T-cell (primary cell): ENCODE measurements around the gene PBX2. TPM values are rescaled to one million over a fixed set of nuclear protein-coding genes. Genes with fewer than 3 reads are reported as not detected.
A peak's percentile ranks its signal among the peaks of the same experiment; 100 is the strongest.
"Not testable (repeated sequence)": the region's sequence is repeated elsewhere in the genome, so short reads cannot be mapped to it uniquely, and the experiment has no call there.

ENCODE experiments used
- ATAC-seq, 4 experiments: fragments of 200-7000 bp in 3 of 4; fragments of 150-1000 bp in 1 of 4; cut with Tn5 transposase; replicated peaks in 1 of 4; 1 replicate in 3 of 4; 2 replicates in 1 of 4; pipeline ENCODE4 v1.10.0; 2021; ENCODE audit warnings: moderate library complexity in 3 of 4, mild to moderate bottlenecking in 2 of 4, moderate number of reproducible peaks in 1 of 4
- CTCF ChIA-PET, 2 donors: fragments of 300-600 bp; sonication (Branson Sonifier 250); formaldehyde crosslinking; loops; one replicate each; lab custom pipeline; 2022; ENCODE audit warnings: antibody characterized with exemption in 2 of 2; lab: Charles Lee
- POLR2A ChIA-PET, 2 donors: fragments of 300-600 bp; sonication (Branson Sonifier 250); formaldehyde crosslinking; loops; one replicate each; lab custom pipeline; 2022; ENCODE audit warnings: antibody characterized with exemption in 2 of 2; lab: Charles Lee
- DNase-seq, 35 experiments: peaks; one replicate each; pipeline versions ENCODE4 v3.0.0 to v3.0.0-alpha.2; 2013 to 2023
- H3K27ac ChIP-seq: one replicate; pipeline ENCODE4 v1.5.1; 2013; ENCODE audit warnings: low read length
- H3K27me3 ChIP-seq, 2 experiments: replicated peaks in 1 of 2; 1 replicate in 1 of 2; 2 replicates in 1 of 2; pipeline versions ENCODE4 v1.6.1 to v1.7.0; 2013; ENCODE audit warnings: low read length in 1 of 2, mixed read lengths in 1 of 2; ENCODE audit not compliant: control insufficient read depth in 2 of 2, insufficient read depth in 2 of 2; ENCODE audit errors: extremely low read depth in 1 of 2
- H3K36me3 ChIP-seq, 2 donors: 1 replicate in 1 of 2; 2 replicates in 1 of 2; pipeline versions ENCODE4 v1.6.1 to v1.7.0; 2013; ENCODE audit warnings: low read length in 1 of 2; ENCODE audit not compliant: control insufficient read depth in 2 of 2, insufficient read depth in 1 of 2; ENCODE audit errors: extremely low read depth in 1 of 2
- H3K4me1 ChIP-seq, 2 experiments: 1 replicate in 1 of 2; 2 replicates in 1 of 2; pipeline versions ENCODE4 v1.6.1 to v1.7.0; 2013; ENCODE audit warnings: low read length in 2 of 2, mixed read lengths in 1 of 2; ENCODE audit not compliant: insufficient read depth in 2 of 2, control insufficient read depth in 1 of 2; ENCODE audit errors: extremely low read depth in 1 of 2
- H3K4me3 ChIP-seq, 2 donors: 1 replicate in 1 of 2; 2 replicates in 1 of 2; pipeline versions ENCODE4 v1.5.1 to v1.7.0; 2013; ENCODE audit warnings: mild to moderate bottlenecking in 2 of 2, low read length in 1 of 2, moderate library complexity in 1 of 2; ENCODE audit not compliant: control insufficient read depth in 1 of 2; ENCODE audit errors: extremely low read depth in 1 of 2
- H3K9me3 ChIP-seq: 2 replicates; pipeline ENCODE4 v1.7.0; 2013
- H3K27ac Mint-ChIP-seq, 2 donors: one replicate each; pipeline ENCODE4 v1.8.0; 2020 to 2021; ENCODE audit warnings: mild to moderate bottlenecking in 2 of 2, mixed read lengths in 2 of 2
- H3K27me3 Mint-ChIP-seq, 2 donors: one replicate each; pipeline ENCODE4 v1.8.0; 2021 to 2022; ENCODE audit warnings: mixed read lengths in 2 of 2
- H3K36me3 Mint-ChIP-seq: one replicate; pipeline ENCODE4 v1.8.0; 2021; ENCODE audit warnings: mixed read lengths
- H3K4me1 Mint-ChIP-seq, 3 donors: one replicate each; pipeline ENCODE4 v1.8.0; 2020 to 2022; ENCODE audit warnings: mixed read lengths in 3 of 3, mild to moderate bottlenecking in 1 of 3
- H3K4me3 Mint-ChIP-seq, 3 donors: one replicate each; pipeline ENCODE4 v1.8.0; 2020 to 2022; ENCODE audit warnings: mild to moderate bottlenecking in 3 of 3, mixed read lengths in 3 of 3, moderate library complexity in 3 of 3
- H3K9me3 Mint-ChIP-seq, 3 donors: one replicate each; pipeline ENCODE4 v1.8.0; 2020 to 2022; ENCODE audit warnings: mixed read lengths in 3 of 3
- WGBS: methylation state at CpG from one replicate; pipeline ENCODE4 v1.1.5; 2013; ENCODE audit warnings: missing lambda C conversion rate; ENCODE audit not compliant: insufficient coverage; 5-methylcytosine and 5-hydroxymethylcytosine counted together
- total RNA-seq, 35 experiments: library from RNA in 6 of 35; stranded (reverse) in 6 of 35; fragments of 120-200 nt in 1 of 35; gene quantifications; one replicate each; pipeline versions ENCODE4 v1.2.1 to v1.2.4 and lab custom pipeline; 2013 to 2026

PBX2 gene
- total RNA-seq, 5 donors from 2014 or later (not counting 1 experiment from before 2014, with no cell fraction given), result 124 to 171 (median 148) TPM

DNA sequence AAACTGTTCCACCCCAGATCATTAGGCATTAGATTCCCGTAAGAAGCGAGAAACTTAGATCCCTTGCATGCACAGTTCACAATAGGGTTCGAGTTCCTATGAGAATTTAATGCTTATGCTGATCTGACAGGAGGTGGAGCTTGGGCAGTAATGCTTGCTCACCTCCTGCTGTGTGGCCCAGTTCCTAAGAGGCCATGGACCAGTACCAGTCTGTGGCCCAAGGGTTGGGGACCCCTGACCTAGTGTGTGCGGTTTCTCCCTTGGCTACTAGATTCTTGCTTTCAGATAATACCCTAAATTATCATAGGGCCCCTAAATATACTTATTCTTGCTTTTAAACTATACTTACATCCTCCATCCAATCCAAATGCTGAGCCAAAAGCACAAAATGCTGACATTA, 4.4 kb upstream of the PBX2 start:
- CTCF ChIA-PET, result no interaction called here
- H3K27ac Mint-ChIP-seq, result peak overlapping the region; percentile 99
- H3K4me1 ChIP-seq, result peaks cover 24 to 54% of the 10 kb centered on the region in 2 experiments
- no peak for DNase-seq
- no peaks in the 10 kb centered on the region for H3K9me3 Mint-ChIP-seq
- POLR2A ChIA-PET, result interaction anchor here in 1 of 2 donors (1.5 kb wide), 1 partner anchor 223 kb away, joined by 5 read pairs; the partner anchor contains the start of gene DXO
- peak overlapping the region; percentile 96 to 97 (median 97) for H3K4me3 Mint-ChIP-seq
- no peaks in the 10 kb centered on the region for H3K9me3 ChIP-seq
- peaks cover 0 to 8% of the 10 kb centered on the region in 2 donors for H3K36me3 ChIP-seq
- peak overlapping the region in 1 of 2 donors; percentile 91 for H3K4me3 ChIP-seq
- 100% methylated on average over 4 of the region's 4 CpGs for WGBS
- H3K27me3 Mint-ChIP-seq, result no peaks in the 10 kb centered on the region
- H3K27ac ChIP-seq, result peak overlapping the region; percentile 93
- H3K27me3 ChIP-seq, result peaks cover 0 to 3% of the 10 kb centered on the region in 2 experiments
- H3K4me1 Mint-ChIP-seq, result peaks cover 27 to 39% (median 38%) of the 10 kb centered on the region in 3 donors
- H3K36me3 Mint-ChIP-seq, result peaks cover 14% of the 10 kb centered on the region
- ATAC-seq, result no peak

DNA sequence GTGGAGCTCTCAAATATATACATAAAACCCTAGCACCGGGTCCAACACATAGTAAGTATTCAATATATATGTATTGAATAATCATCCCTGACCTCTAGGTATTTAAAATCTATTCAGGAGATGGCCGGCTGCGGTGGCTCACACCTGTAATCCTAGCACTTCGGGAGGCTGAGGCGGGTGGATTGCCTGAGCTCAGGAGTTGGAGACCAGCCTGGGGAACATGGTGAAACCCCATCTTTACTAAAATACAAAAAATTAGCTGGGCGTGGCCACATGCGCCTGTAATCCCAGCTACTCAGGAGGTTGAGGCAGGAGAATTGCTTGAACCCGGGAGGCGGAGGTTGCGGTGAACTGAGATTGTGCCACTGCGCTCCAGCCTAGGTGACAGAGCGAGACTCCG, 3.1 kb upstream of the PBX2 start:
- DNase-seq, H3K27me3 ChIP-seq, ATAC-seq, H3K9me3 Mint-ChIP-seq, H3K9me3 ChIP-seq, H3K27me3 Mint-ChIP-seq: not testable (repeated sequence)
- peak overlapping the region; percentile 96 to 97 (median 97) for H3K4me3 Mint-ChIP-seq
- H3K27ac Mint-ChIP-seq, result peak overlapping the region; percentile 99
- peak overlapping the region; percentile 93 for H3K27ac ChIP-seq
- peaks cover 23% of the 10 kb centered on the region for H3K36me3 Mint-ChIP-seq
- H3K36me3 ChIP-seq, result peaks cover 0 to 14% of the 10 kb centered on the region in 2 donors
- ChIA-PET CTCF (interaction anchor here in 1 of 2 donors (0.8 to 1.3 kb wide), 2 partner anchors 16 to 779 kb away, joined by 3 to 4 read pairs; no protein-coding TSS in a partner anchor), POLR2A (interaction anchor here (0.6 to 1.4 kb wide), 3 partner anchors 10 to 16 kb away, joined by 3 to 5 read pairs (median 3); no protein-coding TSS in a partner anchor)
- 40% methylated on average over 1 of the region's 13 CpGs for WGBS
- H3K4me3 ChIP-seq, result peak overlapping the region; percentile 95 to 97
- peaks cover 32 to 67% of the 10 kb centered on the region in 2 experiments for H3K4me1 ChIP-seq
- H3K4me1 Mint-ChIP-seq, result peaks cover 39 to 51% (median 50%) of the 10 kb centered on the region in 3 donors

DNA sequence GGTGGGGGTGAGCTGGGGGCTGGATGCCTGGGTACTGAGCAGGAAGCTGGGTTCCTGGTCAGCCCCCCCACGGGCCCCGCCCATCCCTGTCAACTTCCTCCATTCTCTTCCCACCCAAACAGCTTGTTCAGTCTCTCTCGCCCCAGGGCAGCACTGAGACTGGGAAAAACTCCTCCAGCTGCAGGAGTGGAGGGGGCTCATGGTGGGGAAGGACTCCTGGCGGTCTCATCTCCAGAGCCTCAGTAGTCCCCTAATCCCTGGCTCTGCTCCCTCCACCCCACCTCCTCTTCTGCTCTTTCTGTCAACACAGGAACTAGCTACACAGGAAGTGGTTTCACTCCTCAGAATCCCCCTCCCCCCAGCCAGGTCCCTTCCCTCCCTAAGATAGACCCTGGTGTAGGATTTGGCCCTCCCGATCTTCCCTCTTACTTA, 2.6 kb upstream of the PBX2 start, which contains the start of gene GPSM3:
Gene GPSM3 (minus strand): TSS at position 36 of the 432 bp plus-strand sequence. CDS start 130 bp downstream, outside the sequence.
- Histone ChIP-seq H3K9me3 (no peaks in the 10 kb centered on the region), H3K36me3 (peaks cover 0 to 18% of the 10 kb centered on the region in 2 donors), H3K27me3 (no peaks in the 10 kb centered on the region), H3K4me3 (peak within 1 kb of the TSS; percentile 95 to 97), H3K4me1 (peaks cover 34 to 72% of the 10 kb centered on the region in 2 experiments), H3K27ac (peak within 1 kb of the TSS; percentile 93)
- Mint-ChIP-seq H3K4me1 (peaks cover 44 to 56% (median 54%) of the 10 kb centered on the region in 3 donors), H3K4me3 (peak within 1 kb of the TSS; percentile 96 to 97 (median 97)), H3K27me3 (no peaks in the 10 kb centered on the region), H3K27ac (peak within 1 kb of the TSS; percentile 99), H3K9me3 (no peaks in the 10 kb centered on the region), H3K36me3 (peaks cover 25% of the 10 kb centered on the region)
- WGBS, result no CpG with 5 or more reads among the region's 5 CpGs
- peak in 2 of 4 experiments; percentile 18 to 19 for ATAC-seq
- ChIA-PET POLR2A (interaction anchor here (0.6 to 1.4 kb wide), 3 partner anchors 10 to 15 kb away, joined by 3 to 5 read pairs (median 3); no protein-coding TSS in a partner anchor), CTCF (interaction anchor here in 1 of 2 donors (0.8 to 1.3 kb wide), 2 partner anchors 15 to 779 kb away, joined by 3 to 4 read pairs; no protein-coding TSS in a partner anchor)
- peak; percentile 30 to 77 (median 54) for DNase-seq

DNA sequence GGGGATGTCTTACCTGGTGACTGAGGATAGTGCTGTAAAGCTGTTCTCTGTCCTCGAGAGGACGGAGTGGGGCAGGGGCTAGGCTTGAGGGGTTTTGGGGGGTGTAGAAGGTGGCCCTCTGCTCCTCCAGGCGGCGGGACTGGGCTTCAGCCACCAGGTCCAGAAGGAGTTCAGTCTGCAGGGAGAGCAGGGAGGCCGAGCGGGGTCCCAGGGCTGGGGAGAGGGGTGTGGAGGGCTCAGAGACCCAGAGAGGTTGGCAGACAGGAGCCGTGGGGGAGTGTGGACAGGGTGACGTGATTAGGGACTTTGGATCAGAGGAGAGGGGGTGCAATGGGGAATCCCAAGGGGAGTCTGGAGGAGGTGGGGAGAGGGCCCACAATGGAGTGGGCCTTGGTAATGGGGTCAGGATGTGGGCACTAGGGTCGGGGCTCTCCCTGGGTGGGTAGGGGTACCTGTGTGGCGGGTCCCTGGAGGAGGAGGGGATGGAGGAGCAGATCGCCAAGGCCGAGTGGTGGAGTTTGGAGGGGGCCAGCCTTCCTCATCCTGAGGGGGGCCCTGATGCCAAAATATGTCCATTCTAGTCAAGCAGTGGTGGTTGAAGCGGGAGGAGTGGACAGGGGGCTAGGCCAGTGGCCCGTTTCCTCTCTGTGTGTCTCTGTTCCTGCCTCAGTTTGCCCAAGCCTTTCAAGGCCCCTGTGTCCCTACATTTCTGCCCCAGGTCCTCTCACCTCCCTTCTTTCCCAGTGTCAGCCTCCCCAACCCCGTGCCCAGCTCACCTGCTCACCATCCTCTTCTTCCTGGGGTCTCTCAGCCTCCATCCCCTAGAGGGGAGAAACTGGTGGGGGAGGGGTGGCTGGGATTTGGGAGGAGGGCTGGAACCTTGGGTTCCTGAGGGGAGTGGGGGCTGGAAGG, 1.9 kb upstream of the PBX2 start:
- H3K27ac Mint-ChIP-seq, result peak overlapping the region; percentile 99
- peak overlapping the region; percentile 96 to 97 (median 97) for H3K4me3 Mint-ChIP-seq
- ATAC-seq (no peak), DNase-seq (peak in 2 of 35 experiments; percentile 11 to 56)
- Histone ChIP-seq H3K9me3 (no peaks in the 10 kb centered on the region), H3K36me3 (peaks cover 0 to 24% of the 10 kb centered on the region in 2 donors), H3K27me3 (no peaks in the 10 kb centered on the region), H3K4me3 (peak overlapping the region; percentile 95 to 97), H3K27ac (peak overlapping the region; percentile 93), H3K4me1 (peaks cover 38 to 74% of the 10 kb centered on the region in 2 experiments)
- WGBS, result 8% methylated on average over 10 of the region's 15 CpGs
- ChIA-PET POLR2A (interaction anchor here in 1 of 2 donors (0.5 to 1.4 kb wide), 2 partner anchors 14 to 791 kb away, joined by 3 to 7 read pairs; no protein-coding TSS in a partner anchor), CTCF (interaction anchor here in 1 of 2 donors (0.8 to 1.3 kb wide), 2 partner anchors 15 to 780 kb away, joined by 3 to 4 read pairs; no protein-coding TSS in a partner anchor)
- no peaks in the 10 kb centered on the region for H3K27me3 Mint-ChIP-seq
- peaks cover 49 to 61% (median 59%) of the 10 kb centered on the region in 3 donors for H3K4me1 Mint-ChIP-seq
- H3K36me3 Mint-ChIP-seq, result peaks cover 30% of the 10 kb centered on the region
- H3K9me3 Mint-ChIP-seq, result no peaks in the 10 kb centered on the region

DNA sequence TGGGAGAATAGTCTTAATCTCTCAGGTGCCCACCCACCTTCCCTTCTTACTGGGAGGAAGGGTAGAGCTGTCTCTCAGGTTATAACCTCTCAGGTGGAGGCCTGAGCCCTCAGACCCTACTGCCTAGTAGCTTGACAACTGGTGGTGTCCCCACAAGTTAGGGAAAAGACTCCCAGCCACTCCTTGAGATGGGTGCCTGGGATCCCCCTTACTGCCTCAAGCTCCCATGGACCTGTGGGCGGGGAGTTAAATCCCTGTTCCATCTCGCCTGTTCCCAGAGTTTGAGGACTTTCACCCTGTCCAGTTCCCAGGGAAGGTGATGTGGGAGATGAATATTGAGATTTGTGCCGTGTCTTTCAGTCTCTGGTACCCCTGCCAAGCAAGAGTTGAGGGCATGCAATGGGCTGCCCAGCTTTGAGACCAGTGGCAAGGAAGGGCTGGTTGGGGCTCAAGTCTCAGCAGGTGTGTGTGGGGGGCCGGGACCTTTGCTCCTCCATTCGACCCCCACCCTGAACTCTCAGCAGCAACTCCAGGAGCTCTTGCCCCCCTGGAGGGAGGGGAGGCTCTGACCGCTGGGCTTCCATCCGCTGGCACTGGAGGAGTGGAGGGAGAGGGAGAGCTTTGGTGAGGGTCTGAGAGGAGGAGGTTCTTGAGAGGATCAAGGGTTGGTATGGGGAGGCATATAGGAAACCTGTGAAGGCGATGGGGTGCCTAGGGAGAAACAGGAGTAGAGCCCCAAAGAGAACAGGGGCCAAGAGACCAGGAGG, 1.1 kb upstream of the PBX2 start:
- 22% methylated on average over 5 of the region's 8 CpGs for WGBS
- peaks cover 33 to 74% of the 10 kb centered on the region in 2 experiments for H3K4me1 ChIP-seq
- CTCF ChIA-PET, result no interaction called here
- peak overlapping the region; percentile 93 for H3K27ac ChIP-seq
- Mint-ChIP-seq H3K27ac (peak overlapping the region; percentile 99), H3K27me3 (no peaks in the 10 kb centered on the region), H3K4me1 (peaks cover 54 to 66% (median 64%) of the 10 kb centered on the region in 3 donors), H3K9me3 (no peaks in the 10 kb centered on the region), H3K36me3 (peaks cover 39% of the 10 kb centered on the region), H3K4me3 (peak overlapping the region; percentile 96 to 97 (median 97))
- H3K4me3 ChIP-seq, result peak overlapping the region; percentile 95 to 97
- H3K36me3 ChIP-seq, result peaks cover 0 to 33% of the 10 kb centered on the region in 2 donors
- POLR2A ChIA-PET, result interaction anchor here in 1 of 2 donors (0.6 kb wide), 1 partner anchor 687 kb away, joined by 5 read pairs; no protein-coding TSS in a partner anchor
- no peaks in the 10 kb centered on the region for H3K27me3 ChIP-seq
- no peaks in the 10 kb centered on the region for H3K9me3 ChIP-seq
- ATAC-seq (no peak), DNase-seq (peak in 1 of 35 experiments; percentile 26)
